ENCODE results near the gene ZNF354C. TPM values are rescaled to one million over a fixed set of nuclear protein-coding genes. Genes with fewer than 3 reads are reported as not detected.

Gene ZNF354C
- total and polyA plus RNA-seq, 2 of the 13 experiments (the other 11 are each of a cell fraction or from before 2014, with no cell fraction given) = 0.02 TPM; not detected in 1

- no peak for TF ChIP-seq ZNF280B (CRISPR knock-in tag; IDR thresholded peaks at IDR 0.05; ENCODE audit: borderline replicate concordance)
- no peak for TF ChIP-seq ZNF672 (CRISPR knock-in tag; IDR thresholded peaks at IDR 0.05)
- no peak for TF ChIP-seq POLR2AphosphoS5 (IDR thresholded peaks at IDR 0.05; ENCODE audit: low read depth, low read length)
- TF ChIP-seq ZBTB2 (CRISPR knock-in tag; IDR thresholded peaks at IDR 0.05; ENCODE audit: low read depth) = no peak
- no peak for TF ChIP-seq ZNF567 (CRISPR knock-in tag; IDR thresholded peaks at IDR 0.05; ENCODE audit: borderline replicate concordance)
These were observed 53.9 kb downstream of the ZNF354C start (continued) for GRCh38 chr5:179113945-179114641.

GRCh38 chr5:179114756-179115155, 54.6 kb downstream of the ZNF354C start:
- H3K4me2 ChIP-seq (ENCODE audit: low read depth, low read length) = no peak overlapping the region
- H3K36me3 ChIP-seq (replicated peaks in 1 of 2; ENCODE audit: control insufficient read depth in 1 of 2, insufficient read depth in 2 of 2, low read length in 2 of 2) = no peaks in the 10 kb centered on the region
- in situ Hi-C loops (cut with HindIII; ENCODE audit: extremely low pct_ligation_motif_present, low pct_unique_long_range_greater_than_20kb) = no loop called here
- H3K9ac ChIP-seq (ENCODE audit: insufficient read depth, low read depth, low read length) = no peak overlapping the region
- CTCF ChIA-PET (ENCODE audit: low intra/inter-chr PET ratio, low total read pairs) = no interaction called here
- FAIRE-seq = no peak
- no peak for ATAC-seq
- no peak overlapping the region for H3K27ac ChIP-seq (ENCODE audit: extremely low read length, insufficient read depth, low read length)
- H3K4me1 ChIP-seq (ENCODE audit: insufficient read depth, low read length) = no peaks in the 10 kb centered on the region
- peaks cover 1 to 12% of the 10 kb centered on the region in 2 experiments; a peak in 1 of 5 replicates for H3K27me3 ChIP-seq (ENCODE audit: control insufficient read depth in 1 of 2, insufficient read depth in 2 of 2, low read length in 2 of 2)
- POLR2A ChIA-PET = no interaction called here
- DNase-seq (ENCODE audit: low spot score) = no peak
- H3K9me3 ChIP-seq (ENCODE audit: low read length) = no peaks in the 10 kb centered on the region
- no peak for TF ChIP-seq ETS1 (CRISPR knock-in tag; IDR thresholded peaks at IDR 0.05)
- TF ChIP-seq WIZ (CRISPR knock-in tag; IDR thresholded peaks at IDR 0.05) = no peak
- no peak for TF ChIP-seq DPF2 (CRISPR knock-in tag; IDR thresholded peaks at IDR 0.05; ENCODE audit: borderline replicate concordance, low read depth)
- no peaks in the 10 kb centered on the region for H4K20me1 ChIP-seq (ENCODE audit: insufficient read depth, low read length)
- intact Hi-C loops (cut with micrococcal nuclease; ENCODE audit: unreplicated experiment) = no loop called here
- no TSS peak for BruUV-seq (replicated peaks)
- H3K4me3 ChIP-seq (replicated peaks in 1 of 3; ENCODE audit: insufficient read depth in 1 of 3, low read depth in 2 of 3, low read length in 3 of 3) = no peak overlapping the region
- no peak overlapping the region for H2AFZ ChIP-seq (ENCODE audit: low read length)
- H3K79me2 ChIP-seq (ENCODE audit: insufficient read depth, low read length) = no peaks in the 10 kb centered on the region
- WGBS (ENCODE audit: low lambda C conversion rate) = 48% methylated on average over 7 of the region's 7 CpGs

Data from HepG2 (cell line).